Stimulated activated CD4-positive, alpha-beta T cell treated with anti-CD3 and anti-CD28 coated beads, Interleukin-1b, Interleukin-23, amount 100 ng/mL, for 1 hour (primary cell): ENCODE data around the gene MCAT.

Source experiments
- DNase-seq, 2 donors: peaks; one replicate each; pipeline ENCODE4 v3.0.0-alpha.2; 2020; ENCODE audit warnings: low read depth in 2 of 2

MCAT gene, protein sequence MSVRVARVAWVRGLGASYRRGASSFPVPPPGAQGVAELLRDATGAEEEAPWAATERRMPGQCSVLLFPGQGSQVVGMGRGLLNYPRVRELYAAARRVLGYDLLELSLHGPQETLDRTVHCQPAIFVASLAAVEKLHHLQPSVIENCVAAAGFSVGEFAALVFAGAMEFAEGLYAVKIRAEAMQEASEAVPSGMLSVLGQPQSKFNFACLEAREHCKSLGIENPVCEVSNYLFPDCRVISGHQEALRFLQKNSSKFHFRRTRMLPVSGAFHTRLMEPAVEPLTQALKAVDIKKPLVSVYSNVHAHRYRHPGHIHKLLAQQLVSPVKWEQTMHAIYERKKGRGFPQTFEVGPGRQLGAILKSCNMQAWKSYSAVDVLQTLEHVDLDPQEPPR

GRCh38 chr22:43142880-43143562 lies at the start of gene MCAT:
Gene MCAT (minus strand): TSS chr22:43143398. CDS start chr22:43143348, 50 bp downstream.
- DNase-seq = peak; percentile 36 to 62

DNA sequence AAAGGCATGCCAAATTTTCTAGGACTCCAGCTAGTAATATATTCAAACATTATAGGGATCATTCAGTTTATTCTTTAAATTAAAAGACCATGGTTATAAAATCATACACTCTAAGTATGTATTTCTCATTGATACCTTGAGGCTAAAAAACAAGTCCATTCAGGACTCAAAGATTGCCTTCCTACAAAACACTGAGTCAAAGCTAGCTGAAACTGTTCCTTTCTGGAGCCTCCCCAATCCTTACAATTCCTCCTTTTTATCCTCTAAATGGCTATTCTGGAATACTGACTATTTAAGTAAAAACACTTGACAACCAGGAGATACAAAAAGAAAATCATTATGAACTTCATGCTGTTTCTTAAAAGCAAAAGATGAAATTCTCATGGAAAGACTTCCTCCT lies 48.6 kb upstream of the MCAT start:
- DNase-seq = no peak

- no peak for DNase-seq
These were observed 45.8 kb upstream of the MCAT start for GRCh38 chr22:43188829-43189545.

- peak; percentile 87 to 94 for DNase-seq
These were observed 44.2 kb upstream of the MCAT start for GRCh38 chr22:43187171-43188099.

DNA sequence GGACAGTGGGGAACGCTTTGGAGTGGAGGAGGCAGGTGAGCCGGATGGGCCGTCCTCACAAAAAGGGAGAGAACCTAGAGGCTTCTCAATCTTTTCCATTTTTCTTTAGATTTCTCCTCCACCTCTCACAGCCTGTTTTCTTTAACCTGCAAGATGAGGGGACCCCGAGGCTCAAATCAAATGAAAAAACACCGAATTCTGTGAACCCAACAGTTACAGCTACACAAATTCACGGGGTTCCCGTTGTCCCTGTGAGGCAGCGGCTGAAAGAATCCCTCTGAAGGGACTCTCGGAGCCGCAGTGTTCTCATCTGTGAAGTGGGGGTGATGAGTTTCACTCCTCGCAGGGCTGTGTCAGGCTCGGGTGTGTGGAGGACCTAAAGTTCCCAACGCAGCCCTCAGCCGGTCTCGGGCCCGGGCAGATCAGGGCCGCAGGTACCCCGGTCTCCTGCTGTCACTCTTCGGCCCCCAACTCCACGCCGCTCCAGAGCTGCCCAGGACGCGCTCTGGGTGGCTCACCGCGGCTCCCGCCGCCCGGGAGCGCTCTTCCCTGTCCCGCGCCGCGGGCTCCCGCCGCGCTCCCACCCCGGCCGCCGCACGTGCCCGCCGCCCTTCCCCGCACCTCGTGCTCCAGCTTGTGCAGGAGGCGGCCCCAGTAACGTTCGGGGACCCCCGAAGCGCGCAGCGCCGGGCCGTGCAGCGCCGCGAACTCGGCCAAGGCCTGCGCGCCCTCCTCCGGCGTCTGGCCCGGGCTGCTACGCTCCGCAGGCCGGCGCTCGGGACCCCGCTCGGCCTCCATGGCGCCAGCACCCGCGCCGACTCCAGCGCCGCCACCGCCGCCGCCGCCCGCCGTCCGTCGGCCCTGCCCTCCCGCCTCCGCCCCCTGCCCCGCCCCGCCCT lies 43.3 kb upstream of the MCAT start, which contains the start of gene TTLL12:
Gene TTLL12 (minus strand): TSS at position 863 of the 899 bp plus-strand sequence. CDS start 65 bp downstream, at position 798.
- DNase-seq = peak; percentile 30 to 32

GRCh38 chr22:43185860-43186261 lies 42.7 kb upstream of the MCAT start:
- DNase-seq = no peak

DNA sequence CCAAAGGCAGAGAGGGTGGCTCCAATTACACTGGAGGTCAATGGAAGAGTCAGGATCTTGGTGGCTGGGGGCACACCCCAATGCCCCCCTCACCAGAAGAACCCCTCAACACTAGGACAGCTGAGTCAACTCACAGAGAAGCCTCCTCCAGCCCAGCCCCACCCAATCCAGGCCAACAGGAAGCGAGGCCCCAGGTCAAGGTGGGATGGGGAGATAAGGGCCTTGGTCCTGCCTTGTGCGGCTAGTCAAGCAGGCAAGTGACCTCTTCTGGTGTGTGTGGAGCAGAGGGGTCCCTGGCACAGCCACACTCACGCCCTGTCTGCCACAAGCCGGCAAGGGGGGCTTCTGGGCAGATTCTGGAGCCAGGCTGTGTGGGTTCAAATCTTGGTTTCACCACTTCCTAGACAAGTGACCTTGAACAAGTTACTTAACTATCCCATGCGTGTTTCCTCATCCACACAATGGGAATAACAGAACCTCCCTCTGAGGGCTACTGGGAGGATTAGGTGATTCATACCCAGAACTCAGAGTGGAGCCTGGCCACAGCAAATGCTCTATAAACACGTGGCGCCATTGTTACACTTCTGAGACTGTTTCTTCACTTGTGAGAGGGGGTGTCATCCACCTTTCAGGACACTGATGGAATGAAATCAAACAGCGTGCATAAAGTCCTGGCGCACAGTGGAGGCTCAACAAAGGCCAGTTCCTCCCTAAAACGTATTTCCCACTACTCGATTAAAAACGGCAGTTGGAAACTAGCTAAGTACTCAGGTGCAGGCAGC lies 40.5 kb upstream of the MCAT start:
- DNase-seq = no peak

- no peak for DNase-seq
These were observed 39.5 kb upstream of the MCAT start for GRCh38 chr22:43182726-43183125.

DNA sequence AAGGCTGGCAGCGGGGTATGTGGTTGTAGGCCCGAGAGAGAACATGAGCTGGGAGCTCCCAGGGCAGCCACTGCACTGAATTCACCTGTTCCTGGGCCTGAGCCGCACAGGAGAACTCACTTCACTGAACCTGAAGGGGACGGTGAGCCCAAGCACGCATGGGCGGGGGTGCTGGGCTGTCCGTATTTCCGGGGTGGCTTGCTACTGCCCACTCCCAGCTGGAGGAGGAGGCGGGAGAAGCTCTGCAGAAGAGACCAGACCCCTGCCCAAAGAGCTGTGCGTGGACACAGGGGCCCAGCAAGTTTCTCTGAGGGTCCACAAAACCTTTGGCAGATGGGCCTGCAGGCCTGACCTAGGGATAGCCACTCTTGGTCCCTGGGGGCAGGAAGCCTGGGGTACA lies 38.9 kb upstream of the MCAT start:
- DNase-seq = no peak

GRCh38 chr22:43181321-43182076 lies 38.3 kb upstream of the MCAT start:
- no peak for DNase-seq

DNA sequence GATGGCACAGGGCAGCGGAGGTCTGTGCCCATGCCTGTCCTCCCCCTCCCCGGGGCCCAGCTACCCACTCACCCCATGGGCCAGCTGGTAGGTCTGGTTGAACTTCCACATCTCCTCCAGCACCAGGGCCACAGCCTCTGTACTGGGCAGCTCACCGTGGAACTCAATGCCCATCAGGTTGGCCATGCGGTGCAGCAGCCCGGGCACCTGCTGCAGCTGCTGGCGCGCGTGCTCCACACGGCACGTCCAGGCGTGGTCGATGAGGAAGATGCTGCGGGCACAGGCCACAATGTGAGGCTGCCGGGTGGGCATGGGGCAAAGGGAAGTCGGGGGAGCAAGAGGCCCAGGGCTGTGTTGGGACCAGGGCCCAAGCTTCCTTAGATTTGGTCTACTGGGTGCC lies 37.5 kb upstream of the MCAT start:
- DNase-seq = no peak

GRCh38 chr22:43179911-43180195 lies 36.7 kb upstream of the MCAT start:
- no peak for DNase-seq

DNA sequence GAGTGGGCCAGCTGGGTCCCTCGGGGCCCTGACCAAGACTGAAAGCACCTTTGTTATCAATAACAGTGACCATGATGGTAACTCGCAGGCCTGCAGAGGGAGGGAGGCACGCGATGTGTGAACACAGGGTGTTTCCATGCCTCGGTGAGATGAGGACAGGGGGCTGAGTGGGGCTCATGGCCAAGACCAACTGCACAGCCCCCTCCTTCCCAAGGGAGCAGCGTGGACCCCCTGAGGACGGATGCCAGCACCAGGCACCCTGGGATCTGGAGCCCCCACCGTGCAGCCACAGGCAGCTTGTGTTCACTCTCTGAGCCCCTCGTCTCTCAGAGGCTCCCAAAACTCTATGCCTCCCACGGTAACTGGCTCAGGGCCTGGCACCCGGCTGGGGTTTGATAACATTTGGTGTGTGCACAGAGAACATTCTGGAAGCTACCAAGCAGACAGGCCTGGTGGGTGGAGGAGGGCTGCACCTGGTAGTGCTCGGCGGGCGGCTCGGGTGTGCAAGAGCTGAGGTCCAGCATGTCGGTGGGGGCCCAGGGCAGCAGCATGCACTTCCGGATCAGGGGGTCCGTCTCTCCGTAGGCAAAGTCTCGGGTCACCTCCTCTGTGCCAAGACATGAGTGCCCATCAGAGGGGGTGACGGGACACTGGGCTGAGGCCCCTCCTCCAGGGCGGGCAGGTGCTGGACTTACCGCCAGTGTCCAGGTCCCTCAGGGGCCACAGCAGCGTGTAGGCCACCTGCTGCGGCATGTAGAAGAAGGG lies 36.1 kb upstream of the MCAT start:
- no peak for DNase-seq

- DNase-seq = no peak
These were observed 34.3 kb upstream of the MCAT start for GRCh38 chr22:43177479-43177878.

- no peak for DNase-seq
These were observed 32.9 kb upstream of the MCAT start for GRCh38 chr22:43176090-43176489.

GRCh38 chr22:43174941-43175531 lies 31.8 kb upstream of the MCAT start:
- no peak for DNase-seq

DNA sequence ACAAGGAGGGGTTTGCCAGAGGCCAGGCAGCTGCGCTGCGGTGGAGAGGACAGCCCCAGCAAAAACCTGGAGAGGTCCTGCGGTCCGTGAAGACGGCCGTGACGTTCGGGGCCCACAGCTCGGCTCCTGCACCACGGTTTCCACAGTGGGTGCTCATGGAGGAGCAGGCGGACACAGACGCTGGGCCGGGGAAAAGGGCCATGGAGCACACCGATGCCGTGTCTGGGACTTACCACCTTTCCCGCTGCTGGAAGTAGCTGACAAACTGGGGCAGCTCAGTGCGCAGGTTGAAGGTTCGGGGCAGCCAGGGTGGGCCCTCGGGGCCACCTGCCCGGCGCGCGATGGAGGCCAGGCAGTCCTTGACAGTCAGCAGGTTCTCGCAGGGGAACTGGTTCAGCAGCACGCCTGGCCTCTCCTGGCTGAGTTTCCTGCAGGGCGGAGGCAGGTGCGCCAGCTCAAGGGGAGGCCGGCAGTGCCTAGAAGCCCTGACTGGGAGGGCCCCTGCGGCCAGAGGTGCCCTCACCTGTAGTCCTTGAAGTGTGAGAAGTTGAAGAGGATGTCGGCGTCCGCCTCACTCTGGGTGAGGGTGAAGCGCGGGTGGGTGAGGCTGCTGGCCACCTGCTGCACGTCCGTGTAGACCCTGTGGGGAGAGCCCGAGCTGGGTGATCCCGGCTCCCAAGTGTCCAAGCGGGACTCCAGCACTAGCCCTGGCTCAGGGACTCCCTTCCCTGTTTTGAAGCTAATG lies 30.9 kb upstream of the MCAT start:
- DNase-seq = no peak
